CD4-positive, alpha-beta T cell (primary cell): ENCODE measurements around the gene ZCCHC7. TPM values are rescaled to one million over a fixed set of nuclear protein-coding genes. Genes with fewer than 3 reads are reported as not detected.

Experiments used
- ATAC-seq: fragments of 200-7000 bp; cut with Tn5 transposase; one replicate; pipeline ENCODE4 v1.10.0; 2022; ENCODE audit warnings: mild to moderate bottlenecking; ENCODE audit not compliant: poor library complexity
- CTCF ChIA-PET: fragments of 350-600 bp; sonication (Branson Sonifier 250); formaldehyde crosslinking; loops from one replicate; lab custom pipeline; 2021; ENCODE audit warnings: antibody characterized with exemption, inconsistent platforms; lab: Charles Lee
- POLR2A ChIA-PET: fragments of 350-600 bp; sonication (Branson Sonifier 250); formaldehyde crosslinking; loops from one replicate; lab custom pipeline; 2021; ENCODE audit warnings: antibody characterized with exemption, inconsistent platforms; lab: Charles Lee
- DNase-seq, 14 experiments: peaks; one replicate each; pipeline ENCODE4 v3.0.0-alpha.2; 2013 to 2020; ENCODE audit warnings: mixed read lengths in 2 of 14
- H3K27ac ChIP-seq, 2 donors: one replicate each; pipeline versions ENCODE4 v1.5.1 to v1.7.0; 2013; ENCODE audit warnings: low read length in 2 of 2, low read depth in 1 of 2, mild to moderate bottlenecking in 1 of 2
- H3K27me3 ChIP-seq, 2 experiments: 1 replicate in 1 of 2; 2 replicates in 1 of 2; pipeline versions ENCODE4 v1.6.1 to v1.7.0; 2013; ENCODE audit warnings: low read length in 2 of 2, control low read depth in 1 of 2, mild to moderate bottlenecking in 1 of 2, moderate library complexity in 1 of 2; ENCODE audit not compliant: insufficient read depth in 2 of 2, control insufficient read depth in 1 of 2
- H3K36me3 ChIP-seq: one replicate; pipeline ENCODE4 v1.6.1; 2013; ENCODE audit warnings: low read length, control low read depth; ENCODE audit not compliant: insufficient read depth
- H3K4me1 ChIP-seq: one replicate; pipeline ENCODE4 v1.6.1; 2013; ENCODE audit warnings: low read length, control low read depth; ENCODE audit not compliant: insufficient read depth
- H3K4me3 ChIP-seq: one replicate; pipeline ENCODE4 v1.5.1; 2013; ENCODE audit warnings: mild to moderate bottlenecking, low read length, moderate library complexity
- H3K9me3 ChIP-seq, 2 experiments: 1 replicate in 1 of 2; 2 replicates in 1 of 2; pipeline versions ENCODE4 v1.6.1 to v1.7.0; 2013; ENCODE audit warnings: low read length in 2 of 2, mild to moderate bottlenecking in 2 of 2, control low read depth in 1 of 2, moderate library complexity in 1 of 2; ENCODE audit not compliant: control insufficient read depth in 1 of 2, insufficient read depth in 1 of 2
- H3K27ac Mint-ChIP-seq: one replicate; pipeline ENCODE4 v1.8.0; 2020; ENCODE audit warnings: mixed read lengths
- H3K27me3 Mint-ChIP-seq: one replicate; pipeline ENCODE4 v1.8.0; 2021; ENCODE audit warnings: mixed read lengths
- H3K36me3 Mint-ChIP-seq: one replicate; pipeline ENCODE4 v1.8.0; 2021; ENCODE audit warnings: low read depth, mixed read lengths
- H3K4me1 Mint-ChIP-seq: one replicate; pipeline ENCODE4 v1.8.0; 2021; ENCODE audit warnings: low read depth, mixed read lengths
- H3K4me3 Mint-ChIP-seq: one replicate; pipeline ENCODE4 v1.8.0; 2020; ENCODE audit warnings: mild to moderate bottlenecking, mixed read lengths
- H3K9me3 Mint-ChIP-seq: one replicate; pipeline ENCODE4 v1.8.0; 2020; ENCODE audit warnings: mixed read lengths
- intact Hi-C, 2 experiments: fragments of 100-400 bp; cut with DNase I in 1 of 2; cut with micrococcal nuclease in 1 of 2; formaldehyde crosslinking; loops; one replicate each; pipeline versions ENCODE4 v1.15.1 to v1.9.0; 2023 to 2025; cut with DNase I, micrococcal nuclease
- total RNA-seq, 174 experiments: library from RNA in 2 of 174; stranded (reverse) in 2 of 174; gene quantifications; one replicate each; pipeline ENCODE4 v1.2.3 and lab custom pipeline; 2021 to 2026
- TF ChIP-seq, protein P1 (sequence below): fragments of 200-600 bp; IDR thresholded peaks from one replicate; pipeline ENCODE4 v1.8.0; 2022; ENCODE audit warnings: antibody characterized with exemption, mild to moderate bottlenecking

Gene ZCCHC7
- total RNA-seq, 2 experiments from 2014 or later, result 40.7 to 41.0 TPM

DNA sequence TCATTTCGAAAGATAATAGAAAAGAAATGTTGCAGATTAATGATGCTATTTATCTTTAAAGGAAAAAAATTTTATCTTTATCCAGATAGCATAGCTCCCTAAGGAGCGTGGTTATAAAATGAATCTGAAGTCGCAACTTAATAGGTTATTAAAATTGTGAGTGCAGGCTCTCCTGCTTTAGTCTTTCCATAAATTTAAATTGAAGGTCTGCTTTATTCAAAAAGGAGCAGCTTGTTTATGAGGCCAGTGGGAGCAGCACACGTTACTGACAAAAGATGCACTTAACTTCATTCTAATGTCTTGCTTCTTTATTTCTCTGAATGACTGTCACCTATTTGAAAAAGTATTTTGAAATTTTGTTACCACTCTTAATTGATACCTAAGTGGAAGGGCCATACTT is 95.0 kb downstream of the ZCCHC7 start:
- TF ChIP-seq, protein P1, sequence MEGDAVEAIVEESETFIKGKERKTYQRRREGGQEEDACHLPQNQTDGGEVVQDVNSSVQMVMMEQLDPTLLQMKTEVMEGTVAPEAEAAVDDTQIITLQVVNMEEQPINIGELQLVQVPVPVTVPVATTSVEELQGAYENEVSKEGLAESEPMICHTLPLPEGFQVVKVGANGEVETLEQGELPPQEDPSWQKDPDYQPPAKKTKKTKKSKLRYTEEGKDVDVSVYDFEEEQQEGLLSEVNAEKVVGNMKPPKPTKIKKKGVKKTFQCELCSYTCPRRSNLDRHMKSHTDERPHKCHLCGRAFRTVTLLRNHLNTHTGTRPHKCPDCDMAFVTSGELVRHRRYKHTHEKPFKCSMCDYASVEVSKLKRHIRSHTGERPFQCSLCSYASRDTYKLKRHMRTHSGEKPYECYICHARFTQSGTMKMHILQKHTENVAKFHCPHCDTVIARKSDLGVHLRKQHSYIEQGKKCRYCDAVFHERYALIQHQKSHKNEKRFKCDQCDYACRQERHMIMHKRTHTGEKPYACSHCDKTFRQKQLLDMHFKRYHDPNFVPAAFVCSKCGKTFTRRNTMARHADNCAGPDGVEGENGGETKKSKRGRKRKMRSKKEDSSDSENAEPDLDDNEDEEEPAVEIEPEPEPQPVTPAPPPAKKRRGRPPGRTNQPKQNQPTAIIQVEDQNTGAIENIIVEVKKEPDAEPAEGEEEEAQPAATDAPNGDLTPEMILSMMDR, result no peak
- ATAC-seq, result no peak
- no peak for DNase-seq
- no peak overlapping the region for H3K4me3 Mint-ChIP-seq
- Histone ChIP-seq H3K4me3 (no peak overlapping the region), H3K9me3 (no peaks in the 10 kb centered on the region), H3K36me3 (peaks cover 2% of the 10 kb centered on the region), H3K27ac (no peak overlapping the region), H3K4me1 (no peaks in the 10 kb centered on the region), H3K27me3 (no peaks in the 10 kb centered on the region)
- intact Hi-C loops, result no loop called here
- POLR2A ChIA-PET, result no interaction called here
- CTCF ChIA-PET, result no interaction called here
- no peak overlapping the region for H3K27ac Mint-ChIP-seq
- peaks cover 14% of the 10 kb centered on the region for H3K36me3 Mint-ChIP-seq
- H3K27me3 Mint-ChIP-seq, result no peaks in the 10 kb centered on the region
- no peaks in the 10 kb centered on the region for H3K9me3 Mint-ChIP-seq
- peaks cover 21% of the 10 kb centered on the region for H3K4me1 Mint-ChIP-seq

DNA sequence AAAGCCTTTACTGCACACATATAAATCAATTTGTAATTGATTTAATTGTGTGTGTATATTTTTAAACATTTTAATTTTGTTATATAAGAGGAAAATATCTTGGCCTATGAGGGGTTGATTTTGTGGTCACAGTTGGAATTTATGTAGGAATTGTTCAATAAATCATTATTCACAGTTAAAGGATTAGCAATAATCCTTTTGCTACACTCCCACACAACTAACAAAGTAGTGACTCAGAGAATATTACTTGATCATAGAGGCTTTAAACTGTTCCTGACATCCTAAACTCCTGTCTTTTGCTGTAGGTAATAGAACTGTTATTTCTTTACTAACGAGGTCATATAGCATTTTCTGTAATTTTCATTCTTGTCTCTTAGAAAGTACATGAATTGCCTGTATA is 95.5 kb downstream of the ZCCHC7 start:
- POLR2A ChIA-PET, result no interaction called here
- no peak for DNase-seq
- CTCF ChIA-PET, result no interaction called here
- ATAC-seq, result no peak
- Histone ChIP-seq H3K9me3 (no peaks in the 10 kb centered on the region), H3K27me3 (no peaks in the 10 kb centered on the region), H3K36me3 (no peaks in the 10 kb centered on the region), H3K27ac (no peak overlapping the region), H3K4me3 (no peak overlapping the region), H3K4me1 (no peaks in the 10 kb centered on the region)
- Mint-ChIP-seq H3K9me3 (no peaks in the 10 kb centered on the region), H3K27me3 (no peaks in the 10 kb centered on the region), H3K27ac (no peak overlapping the region), H3K36me3 (peaks cover 9% of the 10 kb centered on the region), H3K4me1 (peaks cover 16% of the 10 kb centered on the region), H3K4me3 (no peak overlapping the region)
- TF ChIP-seq, protein P1, result no peak
- intact Hi-C loops, result no loop called here

DNA sequence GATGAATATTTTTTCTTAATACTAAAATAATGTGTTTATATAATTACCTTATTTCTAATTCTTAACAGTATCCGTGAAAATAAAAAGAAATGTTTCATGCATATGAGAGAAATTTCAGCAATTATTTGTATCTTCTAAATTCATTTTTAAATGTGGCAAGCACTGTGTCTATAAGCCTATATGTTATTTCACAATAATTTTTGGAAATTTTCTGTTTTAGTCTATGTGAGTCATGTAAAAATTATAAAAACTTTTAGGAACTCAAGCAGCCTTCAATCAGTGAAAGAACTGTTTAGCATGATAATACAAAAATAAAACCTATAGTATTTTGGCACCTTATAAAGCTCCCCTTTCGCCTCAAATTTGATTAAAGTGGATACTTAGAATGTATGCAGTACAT is 96.8 kb downstream of the ZCCHC7 start:
- H3K27ac Mint-ChIP-seq, result no peak overlapping the region
- Histone ChIP-seq H3K36me3 (no peaks in the 10 kb centered on the region), H3K9me3 (no peaks in the 10 kb centered on the region), H3K4me3 (no peak overlapping the region), H3K27me3 (no peaks in the 10 kb centered on the region), H3K4me1 (no peaks in the 10 kb centered on the region), H3K27ac (no peak overlapping the region)
- H3K27me3 Mint-ChIP-seq, result no peaks in the 10 kb centered on the region
- intact Hi-C loops, result no loop called here
- peaks cover 5% of the 10 kb centered on the region for H3K36me3 Mint-ChIP-seq
- H3K4me3 Mint-ChIP-seq, result no peak overlapping the region
- H3K9me3 Mint-ChIP-seq, result no peaks in the 10 kb centered on the region
- TF ChIP-seq, protein P1, result no peak
- DNase-seq (no peak), ATAC-seq (no peak)
- peaks cover 11% of the 10 kb centered on the region for H3K4me1 Mint-ChIP-seq
- ChIA-PET POLR2A (no interaction called here), CTCF (no interaction called here)
